HepG2 (cell line): ENCODE results near the gene PSME3IP1. TPM values are rescaled to one million over a fixed set of nuclear protein-coding genes. Genes with fewer than 3 reads are reported as not detected.
A peak's percentile ranks its signal among the peaks of the same experiment; 100 is the strongest.

Experiments used
- ARID5B ChIP-seq: IDR thresholded peaks from 2 replicates; pipeline ENCODE4 v1.4.0; 2020; ENCODE audit warnings: mild to moderate bottlenecking, missing genetic modification reagents
- HCFC1 ChIP-seq: fragments of 150-350 bp; IDR thresholded peaks from 2 replicates; pipeline ENCODE4 v1.6.1; 2014; ENCODE audit warnings: low read depth, low read length
- KLF11 ChIP-seq: IDR thresholded peaks from 2 replicates; pipeline ENCODE4 v1.6.1; 2016; ENCODE audit warnings: missing compliant biosample characterization
- NAIF1 ChIP-seq: sonication (generic); formaldehyde crosslinking; IDR thresholded peaks from 2 replicates; pipeline ENCODE4 v1.5.0; 2020; ENCODE audit warnings: mild to moderate bottlenecking, missing genetic modification reagents, borderline replicate concordance
- ONECUT2 ChIP-seq: sonication (generic); formaldehyde crosslinking; IDR thresholded peaks from 2 replicates; pipeline ENCODE4 v1.4.0; 2020; ENCODE audit warnings: missing genetic modification reagents
- RXRB ChIP-seq: IDR thresholded peaks from 2 replicates; pipeline ENCODE4 v1.6.1; 2016; ENCODE audit warnings: borderline replicate concordance, missing genetic modification reagents, missing compliant biosample characterization
- SALL1 ChIP-seq: sonication (generic); formaldehyde crosslinking; IDR thresholded peaks from 2 replicates; pipeline ENCODE4 v1.8.0; 2022; ENCODE audit warnings: mild to moderate bottlenecking, missing genetic modification reagents
- SRSF9 ChIP-seq: fragments of 200-400 bp; formaldehyde crosslinking; IDR thresholded peaks from 2 replicates; pipeline ENCODE4 v1.6.1; 2018; ENCODE audit warnings: borderline replicate concordance, mild to moderate bottlenecking, low read depth, low read length; ENCODE audit not compliant: insufficient read depth, poor library complexity, severe bottlenecking
- THYN1 ChIP-seq: sonication (generic); formaldehyde crosslinking; IDR thresholded peaks from 2 replicates; pipeline ENCODE4 v1.8.1; 2023; ENCODE audit warnings: low read depth, mild to moderate bottlenecking, moderate library complexity, missing genetic modification reagents, borderline replicate concordance
- TSC22D2 ChIP-seq: sonication (generic); formaldehyde crosslinking; IDR thresholded peaks from 2 replicates; pipeline ENCODE4 v1.5.1; 2020; ENCODE audit warnings: missing genetic modification reagents, mild to moderate bottlenecking, borderline replicate concordance
- ZBTB42 ChIP-seq: sonication (generic); formaldehyde crosslinking; IDR thresholded peaks from 2 replicates; pipeline ENCODE4 v1.5.0; 2020; ENCODE audit warnings: mild to moderate bottlenecking, missing genetic modification reagents
- ZMYM4 ChIP-seq: sonication (generic); formaldehyde crosslinking; IDR thresholded peaks from 2 replicates; pipeline ENCODE4 v1.8.1; 2023; ENCODE audit warnings: mild to moderate bottlenecking, missing genetic modification reagents
- ZNF12 ChIP-seq: sonication (generic); formaldehyde crosslinking; IDR thresholded peaks from 2 replicates; pipeline ENCODE4 v1.5.0; 2020; ENCODE audit warnings: missing genetic modification reagents
- ZNF207 ChIP-seq: fragments of 450-650 bp; IDR thresholded peaks from 2 replicates; pipeline ENCODE4 v1.6.1; 2016; ENCODE audit warnings: antibody characterized with exemption, borderline replicate concordance
- ZNF264 ChIP-seq: sonication (generic); formaldehyde crosslinking; IDR thresholded peaks from 2 replicates; pipeline ENCODE4 v1.4.0; 2020; ENCODE audit warnings: missing genetic modification reagents
- ZNF296 ChIP-seq: sonication (generic); formaldehyde crosslinking; conservative IDR thresholded peaks from 2 replicates; pipeline ENCODE4 v1.5.0; 2020; ENCODE audit warnings: mild to moderate bottlenecking, missing genetic modification reagents
- ZNF558 ChIP-seq: sonication (generic); formaldehyde crosslinking; IDR thresholded peaks from 2 replicates; pipeline ENCODE4 v1.9.0; 2022; ENCODE audit warnings: mild to moderate bottlenecking, missing genetic modification reagents, borderline replicate concordance
- ZNF564 ChIP-seq: sonication (generic); formaldehyde crosslinking; IDR thresholded peaks from 2 replicates; pipeline ENCODE4 v1.8.1; 2023; ENCODE audit warnings: mild to moderate bottlenecking, missing genetic modification reagents
- ZNF644 ChIP-seq: IDR thresholded peaks from 2 replicates; pipeline ENCODE4 v1.6.1; 2016; ENCODE audit warnings: low read depth
- ZNF720 ChIP-seq: sonication (generic); formaldehyde crosslinking; IDR thresholded peaks from 2 replicates; pipeline ENCODE4 v1.4.0; 2020; ENCODE audit warnings: missing genetic modification reagents
- polyA plus RNA-seq, 8 experiments: library from polyadenylated mRNA; depleted of rRNA in 3 of 8; stranded (reverse) in 7 of 8; unstranded in 1 of 8; fragments of >200 nt; fragmentation: Illumina TruSeq in 4 of 8; extraction: Trizol in 4 of 8; gene quantifications; 2 replicates each; pipeline versions ENCODE4 v1.2.1 to v1.2.3, GENCODE V29; 2011 to 2016; ENCODE audit warnings: low read depth in 4 of 8, missing spikeins in 1 of 8, mixed read lengths in 1 of 8; ENCODE audit not compliant: insufficient read depth in 1 of 8
- total RNA-seq, 5 experiments: library from RNA; depleted of rRNA; stranded (reverse); fragments of >200 nt; fragmentation: Illumina TruSeq; extraction: Trizol; gene quantifications; 2 replicates each; pipeline ENCODE4 v1.2.3, GENCODE V29; 2016; ENCODE audit warnings: low read depth in 1 of 5
- TF ChIP-seq, protein P1 (sequence below): sonication (generic); formaldehyde crosslinking; IDR thresholded peaks from 2 replicates; pipeline ENCODE4; 2020; ENCODE audit warnings: missing genetic modification reagents, mild to moderate bottlenecking, borderline replicate concordance
- TF ChIP-seq, protein P2 (sequence below): sonication (generic); formaldehyde crosslinking; IDR thresholded peaks from 2 replicates; pipeline ENCODE4 v1.8.1; 2023; ENCODE audit warnings: mild to moderate bottlenecking, missing genetic modification reagents
- TF ChIP-seq, protein P3 (sequence below): sonication (generic); formaldehyde crosslinking; IDR thresholded peaks from 2 replicates; pipeline ENCODE4 v1.4.0; 2020; ENCODE audit warnings: mild to moderate bottlenecking, missing genetic modification reagents

Gene PSME3IP1
- total and polyA plus RNA-seq, 2 of the 13 experiments (the other 11 are each of a cell fraction or from before 2014, with no cell fraction given) = 90.8 to 99.8 TPM

DNA sequence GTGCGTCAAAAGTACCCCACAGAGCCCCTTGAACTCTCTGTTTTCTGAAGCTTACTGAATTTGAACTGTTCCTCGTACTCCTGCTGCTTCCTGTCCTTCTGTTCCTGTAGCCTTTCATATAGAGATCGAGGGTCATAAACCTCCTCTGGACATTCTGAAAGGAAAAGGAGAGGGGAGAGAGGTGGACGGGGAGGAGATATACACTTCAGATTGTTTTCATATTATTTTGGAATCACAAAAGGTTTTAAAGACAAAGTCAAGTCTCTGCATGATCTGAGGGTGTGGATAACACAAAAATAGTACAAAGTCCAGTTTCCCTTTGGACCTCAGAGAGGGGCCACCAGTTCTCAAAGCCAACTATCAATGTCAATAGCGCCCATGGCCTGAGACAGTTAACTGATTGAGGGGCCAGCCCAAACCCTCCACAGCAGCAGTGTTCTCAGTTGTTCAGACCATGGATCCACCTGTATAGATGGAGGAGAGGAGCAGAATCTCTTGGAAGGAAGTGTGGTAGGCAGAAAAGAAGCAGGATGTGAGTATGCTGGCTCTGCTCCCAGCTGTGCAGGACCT, 13.0 kb downstream of the PSME3IP1 start (continued):
- TF ChIP-seq ZNF564 (no peak), ZNF207 (no peak), HCFC1 (no peak), ZNF644 (CRISPR knock-in tag) (peak; percentile 78), ZBTB42 (CRISPR knock-in tag) (no peak), RXRB (CRISPR knock-in tag) (0 out of 2 replicates have a peak, but pooled peaks have one; percentile 12), ZNF12 (CRISPR knock-in tag) (no peak), THYN1 (CRISPR knock-in tag) (no peak), ONECUT2 (CRISPR knock-in tag) (no peak), TSC22D2 (CRISPR knock-in tag) (no peak), ZMYM4 (peak; percentile 63), SALL1 (peak; percentile 58; the same call in 1 of the 2 replicates), ARID5B (peak; percentile 57), ZNF558 (no peak), KLF11 (CRISPR knock-in tag) (no peak), ZNF296 (CRISPR knock-in tag) (no peak), NAIF1 (CRISPR knock-in tag) (no peak), SRSF9 (no peak), ZNF720 (no peak), ZNF264 (CRISPR knock-in tag) (no peak)
- TF ChIP-seq, protein P1, sequence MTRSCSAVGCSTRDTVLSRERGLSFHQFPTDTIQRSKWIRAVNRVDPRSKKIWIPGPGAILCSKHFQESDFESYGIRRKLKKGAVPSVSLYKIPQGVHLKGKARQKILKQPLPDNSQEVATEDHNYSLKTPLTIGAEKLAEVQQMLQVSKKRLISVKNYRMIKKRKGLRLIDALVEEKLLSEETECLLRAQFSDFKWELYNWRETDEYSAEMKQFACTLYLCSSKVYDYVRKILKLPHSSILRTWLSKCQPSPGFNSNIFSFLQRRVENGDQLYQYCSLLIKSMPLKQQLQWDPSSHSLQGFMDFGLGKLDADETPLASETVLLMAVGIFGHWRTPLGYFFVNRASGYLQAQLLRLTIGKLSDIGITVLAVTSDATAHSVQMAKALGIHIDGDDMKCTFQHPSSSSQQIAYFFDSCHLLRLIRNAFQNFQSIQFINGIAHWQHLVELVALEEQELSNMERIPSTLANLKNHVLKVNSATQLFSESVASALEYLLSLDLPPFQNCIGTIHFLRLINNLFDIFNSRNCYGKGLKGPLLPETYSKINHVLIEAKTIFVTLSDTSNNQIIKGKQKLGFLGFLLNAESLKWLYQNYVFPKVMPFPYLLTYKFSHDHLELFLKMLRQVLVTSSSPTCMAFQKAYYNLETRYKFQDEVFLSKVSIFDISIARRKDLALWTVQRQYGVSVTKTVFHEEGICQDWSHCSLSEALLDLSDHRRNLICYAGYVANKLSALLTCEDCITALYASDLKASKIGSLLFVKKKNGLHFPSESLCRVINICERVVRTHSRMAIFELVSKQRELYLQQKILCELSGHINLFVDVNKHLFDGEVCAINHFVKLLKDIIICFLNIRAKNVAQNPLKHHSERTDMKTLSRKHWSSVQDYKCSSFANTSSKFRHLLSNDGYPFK = no peak
- TF ChIP-seq, protein P2, sequence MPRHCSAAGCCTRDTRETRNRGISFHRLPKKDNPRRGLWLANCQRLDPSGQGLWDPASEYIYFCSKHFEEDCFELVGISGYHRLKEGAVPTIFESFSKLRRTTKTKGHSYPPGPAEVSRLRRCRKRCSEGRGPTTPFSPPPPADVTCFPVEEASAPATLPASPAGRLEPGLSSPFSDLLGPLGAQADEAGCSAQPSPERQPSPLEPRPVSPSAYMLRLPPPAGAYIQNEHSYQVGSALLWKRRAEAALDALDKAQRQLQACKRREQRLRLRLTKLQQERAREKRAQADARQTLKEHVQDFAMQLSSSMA (CRISPR knock-in tag) = no peak
- TF ChIP-seq, protein P3, sequence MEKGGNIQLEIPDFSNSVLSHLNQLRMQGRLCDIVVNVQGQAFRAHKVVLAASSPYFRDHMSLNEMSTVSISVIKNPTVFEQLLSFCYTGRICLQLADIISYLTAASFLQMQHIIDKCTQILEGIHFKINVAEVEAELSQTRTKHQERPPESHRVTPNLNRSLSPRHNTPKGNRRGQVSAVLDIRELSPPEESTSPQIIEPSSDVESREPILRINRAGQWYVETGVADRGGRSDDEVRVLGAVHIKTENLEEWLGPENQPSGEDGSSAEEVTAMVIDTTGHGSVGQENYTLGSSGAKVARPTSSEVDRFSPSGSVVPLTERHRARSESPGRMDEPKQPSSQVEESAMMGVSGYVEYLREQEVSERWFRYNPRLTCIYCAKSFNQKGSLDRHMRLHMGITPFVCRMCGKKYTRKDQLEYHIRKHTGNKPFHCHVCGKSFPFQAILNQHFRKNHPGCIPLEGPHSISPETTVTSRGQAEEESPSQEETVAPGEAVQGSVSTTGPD (CRISPR knock-in tag) = no peak
